Fibroblast of peridontal ligament (primary cell): ENCODE measurements around the gene GYG2.

Experiments used
- DNase-seq: peaks from one replicate; pipeline ENCODE4 v3.0.0-alpha.2; 2010; ENCODE audit errors: extremely low read depth

GYG2 gene

GRCh38 chrX:2812161-2812907 is 16.4 kb upstream of the GYG2 start:
- peak; percentile 49 for DNase-seq

GRCh38 chrX:2817036-2817435 is 11.7 kb upstream of the GYG2 start:
- no peak for DNase-seq

GRCh38 chrX:2819345-2820135 is 9.2 kb upstream of the GYG2 start:
- peak; percentile 47 for DNase-seq

GRCh38 chrX:2820136-2820771 is 8.5 kb upstream of the GYG2 start:
- no peak for DNase-seq

GRCh38 chrX:2823795-2824386 is 4.8 kb upstream of the GYG2 start:
- no peak for DNase-seq

GRCh38 chrX:2824886-2825285 is 3.8 kb upstream of the GYG2 start:
- DNase-seq, result no peak

GRCh38 chrX:2828959-2829411 is 255 bp downstream of the GYG2 start:
- no peak for DNase-seq

GRCh38 chrX:2829469-2830246 is 928 bp downstream of the GYG2 start:
- no peak for DNase-seq

- no peak for DNase-seq
These were observed 2.9 kb downstream of the GYG2 start for GRCh38 chrX:2831471-2832228.

GRCh38 chrX:2837961-2838360 is 9.2 kb downstream of the GYG2 start:
- DNase-seq, result no peak

- DNase-seq, result no peak
These were observed 12.2 kb downstream of the GYG2 start for GRCh38 chrX:2840961-2841360.

- DNase-seq, result no peak
These were observed 12.8 kb downstream of the GYG2 start for GRCh38 chrX:2841537-2841936.

GRCh38 chrX:2846992-2847391 is 18.3 kb downstream of the GYG2 start:
- no peak for DNase-seq

GRCh38 chrX:2848871-2849301 is 20.2 kb downstream of the GYG2 start:
- DNase-seq, result peak; percentile 69

GRCh38 chrX:2854918-2855317 is 26.2 kb downstream of the GYG2 start:
- no peak for DNase-seq

GRCh38 chrX:2855761-2856160 is 27.0 kb downstream of the GYG2 start:
- DNase-seq, result no peak

- no peak for DNase-seq
These were observed 28.8 kb downstream of the GYG2 start for GRCh38 chrX:2857566-2857965.

GRCh38 chrX:2859197-2859797 is 30.6 kb downstream of the GYG2 start:
- DNase-seq, result no peak

- DNase-seq, result no peak
These were observed 33.7 kb downstream of the GYG2 start for GRCh38 chrX:2862404-2862803.

- no peak for DNase-seq
These were observed 34.9 kb downstream of the GYG2 start for GRCh38 chrX:2863646-2864045.
